HG02623 (cell line): ENCODE results near the gene SMAD9.

ENCODE experiments used
- ATAC-seq: cut with Tn5 transposase; IDR thresholded peaks from one replicate; pipeline ENCODE4 v1.9.1; 2021; ENCODE audit warnings: moderate library complexity; ENCODE audit not compliant: unreplicated experiment

SMAD9 gene

GRCh38 chr13:36820222-36820621 lies 99.8 kb downstream of the SMAD9 start:
- ATAC-seq, result peak; percentile 62

- ATAC-seq, result peak; percentile 1
Observed at GRCh38 chr13:36819739-36820090, 100.3 kb downstream of the SMAD9 start.

GRCh38 chr13:36818804-36819738 lies 101.0 kb downstream of the SMAD9 start, which contains the start of gene RFXAP:
RFXAP (plus strand) TSS chr13:36819222; CDS start chr13:36819358, 136 bp downstream.
- peak; percentile 86 for ATAC-seq

- ATAC-seq, result no peak
Observed at GRCh38 chr13:36817996-36818803, 101.8 kb downstream of the SMAD9 start.

DNA sequence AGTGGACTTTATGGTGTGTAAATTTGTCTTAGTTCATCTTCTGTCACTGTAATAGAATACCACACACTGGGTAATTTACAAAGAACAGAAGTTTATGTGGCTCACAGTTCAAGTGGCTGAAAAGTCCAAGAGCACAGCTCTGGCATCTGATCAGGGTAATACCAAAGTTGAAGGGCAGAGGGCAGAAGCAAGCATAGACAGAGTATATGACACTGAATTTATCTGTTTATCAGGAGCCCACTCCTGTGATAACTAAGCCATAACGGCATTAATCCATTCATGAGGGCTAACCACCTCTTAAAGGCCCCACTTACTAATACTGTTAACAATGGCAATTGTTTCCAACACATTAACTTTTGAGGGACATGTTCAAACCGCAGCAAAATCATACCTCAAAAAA lies 105.0 kb downstream of the SMAD9 start:
- ATAC-seq, result no peak

DNA sequence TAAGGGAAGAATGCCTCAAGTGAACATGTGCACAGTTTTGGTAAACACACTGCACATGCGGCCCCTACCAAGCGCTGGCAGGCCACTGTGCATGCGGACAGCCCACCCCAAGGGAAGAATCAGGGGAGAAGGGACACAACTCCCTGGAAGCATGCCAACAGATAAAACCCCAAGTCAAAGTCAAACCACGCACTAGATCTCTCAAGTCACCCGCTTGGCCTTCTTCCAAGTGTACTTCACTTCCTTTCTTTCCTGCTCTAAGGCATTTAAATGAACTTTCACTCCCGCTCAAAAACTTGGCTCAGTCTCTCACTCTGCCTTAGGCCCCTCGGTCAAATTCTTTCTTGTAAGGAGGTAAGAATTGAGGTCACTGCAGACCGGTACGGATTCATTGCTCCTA lies 105.6 kb downstream of the SMAD9 start:
- ATAC-seq, result no peak

GRCh38 chr13:36813225-36813624 lies 106.8 kb downstream of the SMAD9 start:
- ATAC-seq, result no peak

DNA sequence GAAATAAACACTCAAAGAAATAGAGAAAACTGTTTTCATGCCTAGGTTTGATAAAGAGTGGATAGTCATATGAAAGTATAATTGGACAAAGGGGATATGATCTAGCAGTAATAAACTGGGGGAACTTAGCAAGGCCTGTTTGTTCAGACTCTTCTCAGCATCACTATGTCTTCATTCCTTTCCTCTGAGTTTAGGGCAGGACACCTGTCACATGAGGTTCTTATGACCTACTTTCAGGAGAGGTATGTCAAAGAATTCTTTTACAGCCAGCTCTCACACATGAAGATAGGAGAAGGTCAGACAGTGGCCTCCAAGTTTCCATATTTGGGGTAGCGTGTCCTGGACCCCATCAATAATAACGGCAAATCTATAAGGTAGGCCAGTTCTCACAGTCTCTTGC lies 112.4 kb downstream of the SMAD9 start:
- ATAC-seq, result no peak

GRCh38 chr13:36806102-36806501 lies 113.9 kb downstream of the SMAD9 start:
- ATAC-seq, result no peak

GRCh38 chr13:36804588-36804987 lies 115.5 kb downstream of the SMAD9 start:
- no peak for ATAC-seq

GRCh38 chr13:36801035-36801434 lies 119.0 kb downstream of the SMAD9 start:
- ATAC-seq, result no peak

DNA sequence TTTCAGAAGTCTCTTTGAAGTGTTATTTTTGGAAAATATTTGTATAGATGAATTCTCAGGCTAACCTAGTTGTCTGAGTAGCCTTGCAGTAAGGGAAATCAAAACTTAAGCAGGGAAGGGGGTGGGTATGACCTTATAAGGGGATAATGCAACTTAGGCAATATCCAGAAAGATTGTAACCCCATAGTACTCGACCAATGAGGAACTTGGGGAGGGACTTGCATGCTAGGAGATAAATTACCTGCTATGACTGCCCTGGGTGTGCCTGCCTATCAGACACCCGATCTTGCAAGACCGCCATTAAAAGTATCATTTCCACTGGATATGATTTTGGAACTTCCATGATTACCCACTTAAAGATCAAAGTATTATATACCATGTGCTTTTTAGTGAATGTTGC lies 124.0 kb downstream of the SMAD9 start:
- no peak for ATAC-seq

GRCh38 chr13:36795463-36795862 lies 124.6 kb downstream of the SMAD9 start:
- no peak for ATAC-seq
